GM18520 (cell line): Measurements from ENCODE around the gene STX2.
"Not testable (repeated sequence)": the region's sequence is repeated elsewhere in the genome, so short reads cannot be mapped to it uniquely, and the experiment has no call there.

ENCODE experiments used
- ATAC-seq: cut with Tn5 transposase; IDR thresholded peaks from one replicate; pipeline ENCODE4 v1.9.1; 2021; ENCODE audit not compliant: unreplicated experiment

STX2 gene

DNA sequence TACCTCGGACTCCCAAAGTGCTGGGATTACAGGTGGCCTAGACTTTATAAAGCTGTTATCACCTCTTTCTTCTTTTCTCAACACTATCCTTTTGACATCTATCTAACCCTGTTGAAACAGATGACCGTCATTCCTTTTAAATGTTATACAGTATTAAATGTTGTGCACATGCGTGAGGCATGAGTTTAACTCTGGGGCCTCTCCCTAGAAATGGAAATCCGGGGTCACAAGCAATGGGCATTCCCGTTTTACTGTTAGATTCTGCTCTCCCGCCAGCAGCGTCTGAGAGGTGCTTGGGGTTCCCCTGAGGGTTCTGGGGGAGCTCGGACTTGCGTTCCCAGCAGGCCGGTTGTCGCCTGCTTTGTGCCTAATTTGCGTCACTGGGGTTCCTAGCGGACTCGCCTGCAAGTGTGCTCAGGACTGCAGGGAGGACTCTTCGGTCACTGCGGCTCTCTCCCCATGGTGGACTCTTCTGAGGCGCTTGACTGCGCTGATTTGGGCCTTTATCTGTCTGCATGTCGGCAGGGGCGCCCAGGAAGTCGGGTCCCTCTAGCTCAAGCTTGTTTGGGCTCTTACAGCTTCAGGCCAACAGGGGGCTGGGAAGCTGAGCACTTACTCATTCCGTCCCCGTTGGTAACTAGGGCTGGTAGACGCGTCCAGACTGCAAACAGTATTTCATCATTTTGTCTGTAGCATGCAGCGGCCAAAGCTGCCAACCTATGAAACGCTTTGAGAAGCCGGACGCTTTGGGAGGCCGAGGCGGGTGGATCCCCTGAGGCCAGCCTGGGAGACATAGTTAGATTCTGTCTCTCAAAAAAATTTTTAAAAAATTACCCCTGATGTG lies 31.6 kb upstream of the STX2 start:
- ATAC-seq, result peak; percentile 45

- no peak for ATAC-seq
Observed at GRCh38 chr12:130868412-130868811, 29.4 kb upstream of the STX2 start.

GRCh38 chr12:130863298-130863697 lies 24.2 kb upstream of the STX2 start:
- ATAC-seq, result no peak

GRCh38 chr12:130862771-130863170 lies 23.7 kb upstream of the STX2 start:
- not testable (repeated sequence) for ATAC-seq

DNA sequence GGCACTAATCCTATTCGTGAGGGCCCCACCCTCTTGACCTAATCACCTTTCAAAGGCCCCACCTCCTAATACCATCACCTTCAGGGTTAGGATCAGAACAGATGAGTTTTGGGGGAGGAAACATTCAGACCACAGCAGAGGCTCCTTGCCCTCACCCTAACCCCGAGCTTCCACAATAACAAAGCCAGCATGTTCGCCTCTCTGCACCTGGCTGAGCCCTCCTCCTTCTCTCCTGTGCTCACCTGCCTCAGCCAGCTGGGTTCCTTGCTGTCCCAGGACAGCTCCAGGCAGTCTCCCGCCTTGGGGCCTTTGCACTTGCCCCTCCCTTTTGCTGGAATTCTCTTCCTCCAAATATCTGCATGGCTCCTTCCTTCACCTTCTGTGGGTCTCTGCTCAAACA lies 23.1 kb upstream of the STX2 start:
- ATAC-seq, result no peak

DNA sequence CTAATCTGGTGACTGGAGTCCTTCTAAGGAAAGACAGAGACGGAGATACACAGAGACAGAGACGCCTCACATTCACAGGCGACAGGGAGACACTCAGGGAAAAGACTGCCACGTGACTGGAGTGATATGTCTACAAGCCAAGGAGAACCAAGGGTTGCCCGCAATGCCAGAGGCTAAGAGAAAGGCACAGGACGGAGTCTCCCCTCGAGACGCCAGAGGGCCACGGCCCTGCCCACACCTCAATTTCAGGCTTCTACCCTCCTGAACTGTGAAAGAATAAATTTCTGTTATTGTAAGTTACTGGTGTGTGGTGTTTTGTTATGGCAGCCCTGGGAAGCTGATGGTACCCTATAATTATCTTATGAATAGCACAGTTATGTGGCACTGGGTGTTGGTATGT lies 21.3 kb upstream of the STX2 start:
- no peak for ATAC-seq

- no peak for ATAC-seq
Observed at GRCh38 chr12:130859161-130859560, 20.1 kb upstream of the STX2 start.

DNA sequence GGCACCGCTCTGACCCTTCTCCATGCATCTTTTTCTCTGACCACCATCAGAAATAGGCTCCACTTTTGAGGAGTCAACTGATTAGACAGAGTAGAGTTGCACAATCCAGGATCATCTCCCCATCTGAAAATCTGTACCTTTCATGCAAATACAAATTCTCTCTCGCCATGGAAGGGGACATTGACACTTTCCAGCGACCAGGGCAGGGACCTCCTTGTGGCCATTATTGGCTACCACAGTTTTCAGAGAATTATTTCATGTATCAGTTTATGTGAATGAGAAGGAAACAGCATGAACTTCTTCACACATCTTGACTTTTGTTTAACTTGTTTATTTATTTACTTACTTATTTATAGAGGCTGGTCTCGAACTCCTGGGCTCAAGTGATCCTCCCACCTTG lies 19.0 kb upstream of the STX2 start:
- no peak for ATAC-seq

DNA sequence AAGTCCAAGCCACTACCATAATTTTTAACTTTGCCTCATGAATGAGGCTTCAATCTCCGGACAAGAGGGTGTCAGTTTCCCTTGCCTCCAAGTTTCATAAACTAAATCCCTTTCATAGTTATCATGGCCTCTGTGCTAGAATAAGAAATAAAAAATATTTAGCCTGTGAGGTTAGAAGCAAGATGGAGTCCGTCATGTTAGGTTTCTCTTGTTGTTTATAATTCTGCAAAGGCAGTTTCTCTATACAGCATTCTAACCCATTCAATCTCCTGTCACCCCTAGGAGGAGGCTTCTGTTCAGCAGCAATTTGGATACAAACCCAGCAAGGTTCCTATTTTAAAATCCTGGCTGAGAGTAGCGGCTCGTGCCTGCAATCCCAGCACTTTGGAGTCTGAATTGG lies 17.0 kb upstream of the STX2 start:
- ATAC-seq, result no peak

- no peak for ATAC-seq
Observed at GRCh38 chr12:130850418-130851021, 11.5 kb upstream of the STX2 start.

GRCh38 chr12:130849561-130850417 lies 10.7 kb upstream of the STX2 start:
- ATAC-seq, result no peak

DNA sequence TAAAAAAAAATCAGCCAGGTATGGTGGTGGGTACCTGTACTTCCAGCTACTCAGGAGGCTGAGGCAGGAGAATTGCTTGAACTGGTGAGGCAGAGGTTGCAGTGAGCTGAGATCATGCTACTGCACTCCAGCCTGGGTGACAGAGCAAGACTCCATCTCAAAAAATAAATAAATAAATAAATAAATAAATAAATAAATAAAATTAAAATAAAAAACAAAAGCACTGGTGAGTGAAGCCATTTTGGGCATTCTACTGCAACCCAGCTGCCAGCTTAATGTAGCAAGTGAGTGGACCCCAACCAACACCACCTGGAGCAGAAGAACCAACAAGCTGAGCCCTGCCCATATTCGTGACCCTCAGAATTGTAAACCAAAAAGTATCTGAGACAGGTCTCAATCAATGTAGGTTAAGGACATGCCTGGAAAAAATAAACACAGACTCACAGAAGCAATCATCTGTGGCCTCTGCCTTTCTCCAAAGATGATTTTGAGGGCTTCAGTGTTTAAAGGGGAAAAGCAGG lies 9.8 kb upstream of the STX2 start:
- not testable (repeated sequence) for ATAC-seq

- ATAC-seq, result not testable (repeated sequence)
Observed at GRCh38 chr12:130848105-130848504, 9.1 kb upstream of the STX2 start.

- ATAC-seq, result no peak
Observed at GRCh38 chr12:130847112-130847511, 8.1 kb upstream of the STX2 start.

DNA sequence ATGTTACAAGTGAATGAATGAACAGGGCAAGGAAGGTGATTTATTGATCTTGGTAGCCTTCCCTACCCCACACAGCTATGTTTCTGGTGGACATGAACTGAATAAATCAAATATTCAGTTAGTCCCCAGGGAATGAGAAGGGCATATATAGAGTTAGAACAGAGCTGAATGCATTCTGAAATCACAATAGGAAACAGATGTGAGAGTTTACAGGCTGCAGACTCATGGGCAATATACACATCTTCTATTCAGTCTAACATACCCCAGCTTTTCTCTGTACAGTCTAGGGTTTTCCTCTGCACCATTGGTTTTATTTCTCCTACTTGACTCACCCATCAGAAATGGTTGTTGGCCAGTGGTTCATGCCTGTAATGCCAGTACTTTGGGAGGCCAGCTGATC lies 7.3 kb upstream of the STX2 start:
- ATAC-seq, result no peak

DNA sequence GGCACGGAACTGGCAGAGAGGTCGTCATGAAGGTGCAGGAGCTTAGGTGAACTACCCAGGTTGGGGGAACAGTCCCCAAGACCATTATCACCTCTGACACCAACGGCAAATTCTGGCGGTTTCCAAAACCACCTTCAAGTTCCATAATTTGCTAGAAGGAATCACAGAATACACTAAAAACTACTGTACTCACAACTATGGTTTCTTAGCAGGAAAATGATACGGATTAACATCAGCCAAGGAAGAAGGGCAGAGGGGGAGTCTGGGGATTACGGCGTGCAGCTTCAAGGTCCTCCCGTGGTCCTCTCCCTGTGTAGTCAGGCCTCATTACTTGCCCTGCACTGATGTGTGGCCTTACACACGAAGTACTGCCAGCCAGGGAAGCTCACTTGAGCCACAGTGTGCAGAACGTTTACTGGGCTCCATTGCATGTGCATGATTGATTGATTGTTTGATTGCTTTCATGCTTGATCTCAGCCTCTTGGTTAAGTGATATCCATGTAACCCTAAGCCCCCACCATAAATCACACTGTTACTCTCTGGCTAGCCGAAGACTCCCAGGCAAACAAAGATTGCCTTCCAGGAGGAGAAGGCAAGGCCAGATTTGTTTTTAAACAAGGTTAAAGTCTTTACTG lies 837 bp upstream of the STX2 start:
- no peak for ATAC-seq

DNA sequence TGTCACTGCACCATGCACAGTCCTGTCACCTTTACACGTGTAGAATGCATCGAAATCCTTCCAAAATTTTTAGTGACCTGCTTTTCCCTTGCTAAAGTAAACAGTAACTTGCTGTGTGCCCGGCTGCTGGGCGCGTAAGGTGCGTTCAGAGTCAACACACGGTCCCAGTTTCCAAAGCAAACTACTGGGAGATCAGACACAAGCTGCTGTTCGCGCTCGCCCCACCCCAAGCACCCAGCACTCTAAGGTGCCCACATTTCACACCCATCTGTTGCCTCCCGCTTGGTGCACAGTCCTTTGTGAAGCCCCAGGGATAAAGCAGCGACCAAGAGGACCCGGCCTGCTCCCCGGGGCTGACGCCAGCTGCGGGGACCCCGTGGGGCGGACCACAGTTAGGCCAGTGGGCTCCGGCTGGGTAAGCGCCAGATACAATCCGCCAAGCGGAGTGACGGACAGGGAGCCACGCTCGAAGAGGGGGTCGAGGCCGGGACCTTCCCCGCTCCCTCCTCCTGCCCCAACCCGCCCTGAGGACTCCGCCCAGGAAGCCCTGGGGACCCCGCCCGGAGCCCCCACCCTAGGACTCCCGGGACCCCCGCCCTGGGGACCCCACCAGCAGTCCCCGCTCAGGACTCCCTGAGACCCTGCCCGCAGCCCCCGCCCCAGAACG lies 633 bp downstream of the STX2 start:
- no peak for ATAC-seq

DNA sequence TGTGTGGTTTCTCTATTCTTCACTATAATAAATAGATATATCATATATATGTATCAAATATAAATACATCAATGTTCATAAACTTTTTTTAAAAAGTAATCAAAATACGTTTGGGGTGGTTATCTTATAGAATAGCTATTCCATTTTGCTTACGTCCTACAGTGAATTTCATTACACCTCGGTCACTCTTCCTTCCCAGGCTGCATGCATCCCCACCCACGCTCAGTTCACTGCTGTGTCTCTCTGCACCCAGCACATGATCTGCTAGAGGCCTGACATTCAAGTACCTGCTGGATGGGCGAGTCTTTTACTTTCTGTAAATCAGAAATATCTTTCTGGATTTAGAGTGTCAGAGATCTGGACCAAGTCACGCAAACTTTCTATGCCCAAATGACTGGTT lies 3.6 kb downstream of the STX2 start:
- ATAC-seq, result no peak

- no peak for ATAC-seq
Observed at GRCh38 chr12:130835011-130835410, 4.0 kb downstream of the STX2 start.

DNA sequence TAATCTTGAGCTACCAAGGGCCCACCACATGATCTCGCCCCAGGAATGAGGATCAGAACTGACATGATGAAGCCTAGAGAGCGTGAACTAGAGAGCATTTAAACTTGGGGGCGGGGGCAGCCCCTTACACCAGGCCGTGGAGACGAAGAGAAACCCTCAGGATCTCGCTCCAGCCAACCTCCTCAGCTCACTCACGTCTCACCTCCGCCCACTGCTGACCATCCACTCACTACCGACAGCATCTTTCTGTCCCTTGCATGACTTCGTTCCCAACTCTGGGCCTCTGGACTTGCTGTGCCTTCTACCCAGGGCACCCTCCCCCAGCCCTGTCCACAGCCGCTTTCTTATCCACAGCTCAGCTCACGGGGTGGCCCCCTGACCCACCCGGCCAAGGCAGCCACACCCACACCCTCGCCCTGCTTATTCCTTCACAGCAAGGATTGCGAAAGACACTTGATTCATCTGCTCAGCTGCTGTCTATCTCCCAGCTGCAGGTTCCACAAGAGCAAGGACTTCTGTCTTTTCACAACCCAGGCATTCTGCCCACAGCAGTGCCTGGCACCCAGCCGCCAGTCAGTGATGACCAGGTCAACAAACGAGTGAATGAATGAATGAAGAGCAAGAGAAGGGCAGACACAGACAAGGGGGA lies 6.4 kb downstream of the STX2 start:
- no peak for ATAC-seq
